Heart right ventricle (tissue), 16 donors: ENCODE measurements around the gene FLOT2. TPM values are rescaled to one million over a fixed set of nuclear protein-coding genes. Genes with fewer than 3 reads are reported as not detected.
"Not testable (repeated sequence)": the region's sequence is repeated elsewhere in the genome, so short reads cannot be mapped to it uniquely, and the experiment has no call there.

Source experiments
- ATAC-seq, 8 donors: fragments of 200-7000 bp; cut with Tn5 transposase; one replicate each; pipeline ENCODE4 v1.9.1; 2020; ENCODE audit warnings: mild to moderate bottlenecking in 8 of 8, moderate library complexity in 8 of 8, moderate number of reproducible peaks in 1 of 8
- DNase-seq, 2 donors: peaks; one replicate each; pipeline ENCODE4 v3.0.0-alpha.2; 2020
- H3K27ac ChIP-seq, 10 donors: fragments of 200-600 bp; sonication (generic) in 2 of 10; one replicate each; pipeline versions ENCODE4 v1.5.0 to v1.8.0; 2020 to 2022; ENCODE audit warnings: mild to moderate bottlenecking in 3 of 10
- H3K27me3 ChIP-seq, 7 donors: fragments of 200-600 bp; one replicate each; pipeline ENCODE4 v1.8.0; 2021 to 2022; ENCODE audit warnings: mild to moderate bottlenecking in 2 of 7
- H3K36me3 ChIP-seq, 9 donors: fragments of 200-600 bp; sonication (generic) in 1 of 9; one replicate each; pipeline versions ENCODE4 v1.5.0 to v1.8.0; 2020 to 2022; ENCODE audit warnings: mild to moderate bottlenecking in 2 of 9
- H3K4me1 ChIP-seq, 9 donors: fragments of 200-600 bp; sonication (generic) in 1 of 9; one replicate each; pipeline versions ENCODE4 v1.5.0 to v1.8.0; 2020 to 2022; ENCODE audit warnings: mild to moderate bottlenecking in 4 of 9
- H3K4me3 ChIP-seq, 10 donors: fragments of 200-600 bp; sonication (generic) in 2 of 10; one replicate each; pipeline versions ENCODE4 v1.5.0 to v1.8.0; 2020 to 2022; ENCODE audit warnings: mild to moderate bottlenecking in 7 of 10, moderate library complexity in 2 of 10
- H3K9me3 ChIP-seq, 11 donors: fragments of 200-600 bp in 10 of 11; sonication (generic) in 2 of 11; one replicate each; pipeline versions ENCODE4 v1.5.0 to v1.8.0; 2013 to 2022; ENCODE audit warnings: mild to moderate bottlenecking in 2 of 11, control low read depth in 1 of 11, moderate library complexity in 1 of 11
- CTCF ChIP-seq, 9 donors: fragments of 200-600 bp; sonication (generic) in 2 of 9; IDR thresholded peaks; one replicate each; pipeline versions ENCODE4 v1.5.0 to v1.8.0; 2021 to 2022; ENCODE audit warnings: antibody characterized with exemption in 9 of 9, mild to moderate bottlenecking in 5 of 9, moderate library complexity in 1 of 9
- WGBS, 2 donors: extraction: QIAGEN DNeasy Blood & Tissue Kit; methylation state at CpG; one replicate each; pipeline ENCODE4 v1.1.7; 2013; ENCODE audit warnings: inconsistent platforms in 1 of 2; 5-methylcytosine and 5-hydroxymethylcytosine counted together
- intact Hi-C, 10 donors: fragments of 100-400 bp; cut with DNase I; formaldehyde crosslinking; loops; one replicate each; pipeline versions ENCODE4 v1.11.1 to v1.14.2; 2022
- microRNA-seq, 2 donors: library from miRNA; unstranded; fragments of <30 nt; microRNA quantifications; one replicate each; pipeline ENCODE4 v1.2.0, GENCODE V29; 2021
- polyA plus RNA-seq, 2 donors: library from polyadenylated mRNA; stranded (reverse); fragments of 200-250 nt; gene quantifications; one replicate each; pipeline ENCODE4 v1.2.3, GENCODE V29; 2013
- total RNA-seq, 10 donors: library from RNA; stranded (reverse); fragmentation: NEBNext Ultra II Directional in 3 of 10; extraction: Animal tissue kit (Norgen Biotek cat#: 25700) in 3 of 10; gene quantifications; one replicate each; pipeline versions ENCODE4 v1.2.1 to v1.2.4, GENCODE V29; 2021 to 2023
- donor health status: Arrhythmogenic right ventricular cardiomyopathy.
- donor health status: ischemic (EF 13 %, LVEDD 7.1; RV severe dilation, severe dysfunction).
- donor health status: healthy with polysubstance abuse.
- donor health status: DM: no; HTN: yes; CAD: no.
- donor health status: DM: no; HTN: no; CAD: no.
- donor health status: ischemic (EF 25% LVEDD 6.9; RV normal size, moderate dysfunction).
- donor health status: ischemic (EF 25% LVEDD 5.7; RV mildly dilated, moderate dysfunction).
- donor health status: healthy.
- donor health status: DM: yes; HTN: yes; CAD: no.
- donor health status: Ischemic cardiomyopathy.
- donor health status: ischemic (EF 35%, LVEDD 5.7; RV mildly dilated, moderate dysfunction).
- donor health status: nonischemic (EF 11% LVEDD 7.7; RV severe dilation, severe dysfunction).
- donor health status: DM: yes; HTN: yes; CAD: no.
- donor health status: PGD.
- donor health status: ischemic (EF 29% LVEDD 5.4; RV normal size, mild dysfunction).
- donor health status: nonischemic (EF 23%, LVEDD 6.1; RV moderate dilation, normal function).

The FLOT2 gene
- total and polyA plus RNA-seq, 12 donors, result 38.3 to 159 (median 88.8) TPM

DNA sequence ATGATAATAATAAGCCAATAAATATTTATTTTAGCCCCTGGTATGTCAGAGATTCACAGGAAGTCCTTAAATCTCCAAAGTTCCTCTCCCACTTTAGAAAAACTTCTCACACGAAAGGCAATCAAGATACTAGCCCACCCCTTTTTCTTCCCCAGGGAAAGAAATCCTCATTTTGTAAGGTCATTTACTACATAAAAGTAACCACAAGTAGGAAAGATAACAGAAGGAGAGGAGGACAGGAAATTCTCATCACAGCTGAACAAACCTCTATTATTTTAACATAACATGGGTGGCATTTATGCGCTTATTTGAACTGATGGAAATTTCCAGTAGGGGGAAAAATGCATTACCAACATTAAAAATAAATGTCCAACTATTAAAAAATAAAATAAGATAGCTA, 58.3 kb downstream of the FLOT2 start:
- Histone ChIP-seq H3K36me3 (peaks cover 0 to 9% (median 0%) of the 10 kb centered on the region in 9 donors), H3K4me1 (peaks cover 0 to 33% (median 15%) of the 10 kb centered on the region in 9 donors), H3K9me3 (no peaks in the 10 kb centered on the region), H3K27me3 (no peaks in the 10 kb centered on the region), H3K4me3 (no peak overlapping the region), H3K27ac (no peak overlapping the region)
- ATAC-seq (no peak), DNase-seq (no peak)
- TF ChIP-seq CTCF (IDR thresholded peaks at IDR 0.05), result no peak
- intact Hi-C loops, result no loop called here
- 77 to 80% methylated on average over 2 of the region's 2 CpGs for WGBS, 2 donors

- 95 to 99% methylated on average over 10 of the region's 10 CpGs for WGBS, 2 donors
- Histone ChIP-seq H3K36me3 (peaks cover 0 to 17% (median 0%) of the 10 kb centered on the region in 9 donors), H3K4me1 (peaks cover 0 to 27% (median 5%) of the 10 kb centered on the region in 9 donors)
- H3K9me3 ChIP-seq, DNase-seq, intact Hi-C loops, H3K27ac ChIP-seq, ATAC-seq, H3K27me3 ChIP-seq, H3K4me3 ChIP-seq: not testable (repeated sequence)
Measured at GRCh38 chr17:28836541-28836940, 61.0 kb downstream of the FLOT2 start.

- 97 to 100% methylated on average over 1 of the region's 1 CpG for WGBS, 2 donors
- Histone ChIP-seq H3K4me1 (peaks cover 0 to 6% (median 0%) of the 10 kb centered on the region in 9 donors), H3K4me3 (no peak overlapping the region), H3K36me3 (peaks cover 0 to 34% (median 4%) of the 10 kb centered on the region in 9 donors), H3K27ac (no peak overlapping the region), H3K9me3 (no peaks in the 10 kb centered on the region), H3K27me3 (no peaks in the 10 kb centered on the region)
- DNase-seq, result no peak
- no peak for TF ChIP-seq CTCF (IDR thresholded peaks at IDR 0.05)
- no peak for ATAC-seq
- intact Hi-C loops, result no loop called here
Measured at GRCh38 chr17:28834420-28834819, 63.1 kb downstream of the FLOT2 start.

Small RNA genes within 50 kb of the gene (microRNA-seq; reads per million reads assigned to microRNA genes)
- 0 reads per million in 2 donors for gene MIR451B

Other genes with a start within 250 kb of the FLOT2 start
- gene SDF2, start 235.8 kb downstream of the FLOT2 start, total RNA-seq, result 10 to 100 TPM; 26.6 to 38.8 (median 29.9) TPM
- gene SDF2, start 235.8 kb downstream of the FLOT2 start, polyA plus RNA-seq, result 10 to 100 TPM; 16.8 to 54.7 TPM
- gene SUPT6H, start 235.5 kb downstream of the FLOT2 start, total RNA-seq, result 10 to 100 TPM; 44.1 to 54.1 (median 50.5) TPM
- 10 to 100 TPM; 19.3 to 34.2 TPM for gene SUPT6H, start 235.5 kb downstream of the FLOT2 start, polyA plus RNA-seq
- gene PROCA1, start 185.8 kb downstream of the FLOT2 start, total RNA-seq, result 1 to 10 TPM in 9 of 10 donors, under 1 TPM in 1; 0.76 to 2.1 (median 1.3) TPM
- 1 to 10 TPM in 1 of 2 donors, under 1 TPM in 1; 0.74 to 4.9 TPM for gene PROCA1, start 185.8 kb downstream of the FLOT2 start, polyA plus RNA-seq
- 10 to 100 TPM in 7 of 10 donors, 1 to 10 TPM in 3; 7.0 to 25.0 (median 10.4) TPM for gene RAB34, start 179.9 kb downstream of the FLOT2 start, total RNA-seq
- 10 to 100 TPM; 25.2 to 37.3 TPM for gene RAB34, start 179.9 kb downstream of the FLOT2 start, polyA plus RNA-seq
- gene RPL23A, start 177.7 kb downstream of the FLOT2 start, total RNA-seq, result 100 to 1,000 TPM; 807 to 986 (median 861) TPM
- gene RPL23A, start 177.7 kb downstream of the FLOT2 start, polyA plus RNA-seq, result 1,000 to 10,000 TPM in 1 of 2 donors, 100 to 1,000 TPM in 1; 300 to 1,566 TPM
- gene TLCD1, start 171.5 kb downstream of the FLOT2 start, total RNA-seq, result 1 to 10 TPM in 4 of 10 donors, under 1 TPM in 6; 0.36 to 1.8 (median 0.89) TPM
- 1 to 10 TPM; 3.4 to 9.3 TPM for gene TLCD1, start 171.5 kb downstream of the FLOT2 start, polyA plus RNA-seq
- 1 to 10 TPM in 4 of 10 donors, under 1 TPM in 6; 0.38 to 2.8 (median 0.82) TPM for gene NEK8, start 168.9 kb downstream of the FLOT2 start, total RNA-seq
- gene NEK8, start 168.9 kb downstream of the FLOT2 start, polyA plus RNA-seq, result 1 to 10 TPM; 1.1 to 1.8 TPM
- gene TRAF4, start 153.7 kb downstream of the FLOT2 start, total RNA-seq, result 1 to 10 TPM; 1.3 to 6.4 (median 3.8) TPM
- gene TRAF4, start 153.7 kb downstream of the FLOT2 start, polyA plus RNA-seq, result 1 to 10 TPM; 2.8 to 3.8 TPM
- 10 to 100 TPM; 13.2 to 19.4 (median 16.0) TPM for gene FAM222B, start 54.9 kb downstream of the FLOT2 start, total RNA-seq
- gene FAM222B, start 54.9 kb downstream of the FLOT2 start, polyA plus RNA-seq, result 10 to 100 TPM in 1 of 2 donors, 1 to 10 TPM in 1; 8.7 to 13.2 TPM
- 10 to 100 TPM; 34.2 to 41.6 (median 39.2) TPM for gene ERAL1, start 42.7 kb downstream of the FLOT2 start, total RNA-seq
- 10 to 100 TPM; 32.3 to 48.2 TPM for gene ERAL1, start 42.7 kb downstream of the FLOT2 start, polyA plus RNA-seq
- gene DHRS13, start 5.3 kb upstream of the FLOT2 start, total RNA-seq, result 1 to 10 TPM; 1.1 to 5.6 (median 2.2) TPM
- 1 to 10 TPM; 5.4 to 5.5 TPM for gene DHRS13, start 5.3 kb upstream of the FLOT2 start, polyA plus RNA-seq
- 10 to 100 TPM; 18.4 to 28.0 (median 21.6) TPM for gene PHF12, start 53.8 kb upstream of the FLOT2 start, total RNA-seq
- gene PHF12, start 53.8 kb upstream of the FLOT2 start, polyA plus RNA-seq, result 10 to 100 TPM in 1 of 2 donors, 1 to 10 TPM in 1; 7.3 to 11.2 TPM
- gene SEZ6, start 108.3 kb upstream of the FLOT2 start, total RNA-seq, result not detected
- gene SEZ6, start 108.3 kb upstream of the FLOT2 start, polyA plus RNA-seq, result not detected
- gene PIPOX, start 145.4 kb upstream of the FLOT2 start, total RNA-seq, result 1 to 10 TPM in 3 of 10 donors, under 1 TPM in 5, not detected in 2; 0.32 to 4.1 (median 0.91) TPM
- gene PIPOX, start 145.4 kb upstream of the FLOT2 start, polyA plus RNA-seq, result under 1 TPM; 0.12 to 0.22 TPM